Mesodermal cell (in vitro differentiated cells): ENCODE data around the gene PCDHA6.
"Not testable (repeated sequence)": the region's sequence is repeated elsewhere in the genome, so short reads cannot be mapped to it uniquely, and the experiment has no call there.

Experiments
- H3K27ac ChIP-seq: 2 replicates; pipeline ENCODE4 v1.7.0; 2013; ENCODE audit warnings: mild to moderate bottlenecking, low read depth, low read length, moderate library complexity; ENCODE audit not compliant: severe bottlenecking
- H3K36me3 ChIP-seq: 2 replicates; pipeline ENCODE4 v1.7.1; 2013; ENCODE audit warnings: mild to moderate bottlenecking, low read length, moderate library complexity; ENCODE audit not compliant: control insufficient read depth, insufficient read depth
- H3K4me1 ChIP-seq: one replicate; pipeline ENCODE4 v1.7.1; 2013; ENCODE audit warnings: mild to moderate bottlenecking, low read length; ENCODE audit not compliant: insufficient read depth, control insufficient read depth, poor library complexity, severe bottlenecking
- H3K4me3 ChIP-seq: 2 replicates; pipeline ENCODE4 v1.7.0; 2013; ENCODE audit warnings: low read length, control low read depth, mild to moderate bottlenecking; ENCODE audit not compliant: insufficient read depth, poor library complexity, severe bottlenecking; ENCODE audit errors: extremely low read depth
- H3K9me3 ChIP-seq: 2 replicates; pipeline ENCODE4 v1.7.1; 2013; ENCODE audit warnings: mild to moderate bottlenecking, low read length, moderate library complexity; ENCODE audit not compliant: control insufficient read depth
- WGBS, 2 experiments: methylation state at CpG; one replicate each; pipeline ENCODE4 v1.1.5; 2013; ENCODE audit warnings: missing lambda C conversion rate in 2 of 2; ENCODE audit not compliant: insufficient coverage in 2 of 2; 5-methylcytosine and 5-hydroxymethylcytosine counted together

Gene PCDHA6

GRCh38 chr5:140823475-140823874, 4.3 kb upstream of the PCDHA6 start:
- H3K4me1 ChIP-seq = no peaks in the 10 kb centered on the region
- H3K36me3 ChIP-seq = no peaks in the 10 kb centered on the region
- WGBS, 2 experiments = 97 to 98% methylated on average over 38 of the region's 38 CpGs

GRCh38 chr5:140828362-140828737, 590 bp downstream of the PCDHA6 start:
- H3K4me1 ChIP-seq = no peaks in the 10 kb centered on the region
- H3K36me3 ChIP-seq = no peaks in the 10 kb centered on the region
- H3K27ac ChIP-seq = no peak overlapping the region
- no peaks in the 10 kb centered on the region for H3K9me3 ChIP-seq
- WGBS, 2 experiments = 88 to 94% methylated on average over 6 to 9 of the region's 18 CpGs
- H3K4me3 ChIP-seq = no peak overlapping the region

More at GRCh38 chr5:140823475-140823874, 4.3 kb upstream of the PCDHA6 start:
- Histone ChIP-seq H3K9me3 (no peaks in the 10 kb centered on the region), H3K27ac (no peak overlapping the region), H3K4me3 (no peak overlapping the region)

- WGBS, 2 experiments = 97 to 98% methylated on average over 70 to 89 of the region's 106 CpGs
- not testable (repeated sequence) for H3K4me3 ChIP-seq, H3K27ac ChIP-seq, H3K36me3 ChIP-seq, H3K4me1 ChIP-seq, H3K9me3 ChIP-seq
Measured at GRCh38 chr5:140829511-140830501, 2.0 kb downstream of the PCDHA6 start.

- H3K9me3 ChIP-seq = peaks cover 6% of the 10 kb centered on the region
- H3K36me3 ChIP-seq = no peaks in the 10 kb centered on the region
- no peaks in the 10 kb centered on the region for H3K4me1 ChIP-seq
- H3K27ac ChIP-seq = no peak within 1 kb of the TSS
- H3K4me3 ChIP-seq = no peak within 1 kb of the TSS
- WGBS, 2 experiments = 89 to 100% methylated on average over 3 to 7 of the region's 8 CpGs
Measured at GRCh38 chr5:140833993-140834392, 6.2 kb downstream of the PCDHA6 start, which contains the start of gene PCDHA7. PCDHA7 (plus strand) TSS chr5:140834269; CDS start chr5:140834384, 115 bp downstream.

- WGBS, 2 experiments = 92 to 99% methylated on average over 7 to 23 of the region's 38 CpGs
- H3K36me3 ChIP-seq, H3K9me3 ChIP-seq, H3K27ac ChIP-seq, H3K4me1 ChIP-seq, H3K4me3 ChIP-seq: not testable (repeated sequence)
Measured at GRCh38 chr5:140834439-140835008, 6.8 kb downstream of the PCDHA6 start.

- 96 to 97% methylated on average over 75 to 103 of the region's 103 CpGs for WGBS, 2 experiments
Measured at GRCh38 chr5:140835622-140836510, 8.1 kb downstream of the PCDHA6 start.

GRCh38 chr5:140840978-140841962, 13.5 kb downstream of the PCDHA6 start, which contains the start of gene PCDHA8:
PCDHA8 (plus strand) TSS chr5:140841187; CDS start chr5:140841322, 135 bp downstream.
- H3K36me3 ChIP-seq = no peaks in the 10 kb centered on the region
- no peaks in the 10 kb centered on the region for H3K9me3 ChIP-seq
- peak within 1 kb of the TSS; percentile 19 for H3K4me3 ChIP-seq
- WGBS, 2 experiments = 81 to 84% methylated on average over 31 to 34 of the region's 47 CpGs
- H3K4me1 ChIP-seq = no peaks in the 10 kb centered on the region
- H3K27ac ChIP-seq = no peak within 1 kb of the TSS

More at GRCh38 chr5:140835622-140836510, 8.1 kb downstream of the PCDHA6 start:
- Histone ChIP-seq H3K9me3 (peaks cover 6% of the 10 kb centered on the region), H3K36me3 (no peaks in the 10 kb centered on the region), H3K4me1 (no peaks in the 10 kb centered on the region), H3K27ac (no peak overlapping the region), H3K4me3 (no peak overlapping the region)

- no peaks in the 10 kb centered on the region for H3K36me3 ChIP-seq
- H3K4me3 ChIP-seq = no peak overlapping the region
- H3K27ac ChIP-seq = no peak overlapping the region
- WGBS, 2 experiments = 95 to 96% methylated on average over 78 to 83 of the region's 87 CpGs
- H3K9me3 ChIP-seq = no peaks in the 10 kb centered on the region
- no peaks in the 10 kb centered on the region for H3K4me1 ChIP-seq
Measured at GRCh38 chr5:140842798-140843733, 15.3 kb downstream of the PCDHA6 start.
